Measurements from ENCODE around the gene MOB1B. TPM values are rescaled to one million over a fixed set of nuclear protein-coding genes. Genes with fewer than 3 reads are reported as not detected.
A peak's percentile ranks its signal among the peaks of the same experiment; 100 is the strongest.

Gene MOB1B
- total RNA-seq (2021) (17.5 and 21.0 TPM in 2 replicates), Bru-seq, nascent RNA (percentile 71 among the genes with signal in this experiment), BruChase-seq, experiment 1, labeled RNA remaining after a 2-hour chase (percentile 80 among the genes with signal in this experiment), BruChase-seq, experiment 2, labeled RNA remaining after a 6-hour chase (percentile 85 among the genes with signal in this experiment)
- long read RNA-seq, full-length matches to known transcripts, result 2 of 6 reads
- long read RNA-seq, partial matches to known transcripts, result 0 of 6 reads
- long read RNA-seq, other reads (novel, unspliced or antisense), result 4 of 6 reads

GRCh38 chr4:70901984-70902576 is at the start of gene MOB1B:
Gene MOB1B, plus strand, starts transcription at chr4:70902369. Its CDS starts 168 bp downstream, at chr4:70902537.
- H3K27me3 ChIP-seq (replicated peaks; ENCODE audit: insufficient read depth, low read depth, low read length, poor library complexity), result no peaks in the 10 kb centered on the region
- BruUV-seq (replicated peaks), result no TSS peak
- peak within 1 kb of the TSS; percentile 74 for H3K4me3 ChIP-seq (ENCODE audit: low read depth, low read length, poor library complexity, severe bottlenecking)
- ChIA-PET POLR2A (ENCODE audit: low non-redundant PET) (interaction anchor here (0.6 kb wide), 1 partner anchor 310 kb away, joined by 5 read pairs; no protein-coding TSS in a partner anchor), CTCF (no interaction called here)
- H3K4me1 ChIP-seq (ENCODE audit: insufficient read depth, low read length, poor library complexity, severe bottlenecking), result no peaks in the 10 kb centered on the region
- no peaks in the 10 kb centered on the region for H3K9me3 ChIP-seq (ENCODE audit: low read depth, low read length, poor library complexity, severe bottlenecking)
- H3K36me3 ChIP-seq (ENCODE audit: insufficient read depth, low read length, poor library complexity, severe bottlenecking), result peaks cover 4% of the 10 kb centered on the region
- intact Hi-C loops (cut with micrococcal nuclease; ENCODE audit: unreplicated experiment), result no loop called here
- TF ChIP-seq CTCF (conservative IDR thresholded peaks at IDR 0.05; ENCODE audit: low read depth, low read length) (no peak), EZH2 (IDR thresholded peaks at IDR 0.05; ENCODE audit: borderline replicate concordance, low read depth, low read length, poor library complexity, severe bottlenecking) (no peak)
- peak within 1 kb of the TSS; percentile 84 for H3K27ac ChIP-seq (ENCODE audit: low read depth, low read length, poor library complexity, severe bottlenecking)
- DNase-seq (ENCODE audit: low spot score), result peak; percentile 84

GRCh38 chr4:70855464-70855863 is 46.7 kb upstream of the MOB1B start:
- Histone ChIP-seq H3K9me3 (ENCODE audit: low read depth, low read length, poor library complexity, severe bottlenecking) (no peaks in the 10 kb centered on the region), H3K4me1 (ENCODE audit: insufficient read depth, low read length, poor library complexity, severe bottlenecking) (no peaks in the 10 kb centered on the region), H3K27me3 (replicated peaks; ENCODE audit: insufficient read depth, low read depth, low read length, poor library complexity) (no peaks in the 10 kb centered on the region), H3K36me3 (ENCODE audit: insufficient read depth, low read length, poor library complexity, severe bottlenecking) (no peaks in the 10 kb centered on the region), H3K4me3 (ENCODE audit: low read depth, low read length, poor library complexity, severe bottlenecking) (no peak overlapping the region), H3K27ac (ENCODE audit: low read depth, low read length, poor library complexity, severe bottlenecking) (no peak overlapping the region)
- ChIA-PET POLR2A (ENCODE audit: low non-redundant PET) (no interaction called here), CTCF (no interaction called here)
- no peak for DNase-seq (ENCODE audit: low spot score)
- intact Hi-C loops (cut with micrococcal nuclease; ENCODE audit: unreplicated experiment), result no loop called here
- BruUV-seq (replicated peaks), result no TSS peak
- no peak for TF ChIP-seq CTCF (conservative IDR thresholded peaks at IDR 0.05; ENCODE audit: low read depth, low read length)
- TF ChIP-seq EZH2 (IDR thresholded peaks at IDR 0.05; ENCODE audit: borderline replicate concordance, low read depth, low read length, poor library complexity, severe bottlenecking), result no peak

- H3K4me1 ChIP-seq (ENCODE audit: insufficient read depth, low read length, poor library complexity, severe bottlenecking), result no peaks in the 10 kb centered on the region
- TF ChIP-seq CTCF (conservative IDR thresholded peaks at IDR 0.05; ENCODE audit: low read depth, low read length) (no peak), EZH2 (IDR thresholded peaks at IDR 0.05; ENCODE audit: borderline replicate concordance, low read depth, low read length, poor library complexity, severe bottlenecking) (no peak)
- no peaks in the 10 kb centered on the region for H3K36me3 ChIP-seq (ENCODE audit: insufficient read depth, low read length, poor library complexity, severe bottlenecking)
- intact Hi-C loops (cut with micrococcal nuclease; ENCODE audit: unreplicated experiment), result no loop called here
- no peak for DNase-seq (ENCODE audit: low spot score)
- no peak overlapping the region for H3K4me3 ChIP-seq (ENCODE audit: low read depth, low read length, poor library complexity, severe bottlenecking)
- ChIA-PET CTCF (no interaction called here), POLR2A (ENCODE audit: low non-redundant PET) (no interaction called here)
- H3K9me3 ChIP-seq (ENCODE audit: low read depth, low read length, poor library complexity, severe bottlenecking), result no peaks in the 10 kb centered on the region
- BruUV-seq (replicated peaks), result no TSS peak
- H3K27ac ChIP-seq (ENCODE audit: low read depth, low read length, poor library complexity, severe bottlenecking), result no peak overlapping the region
- H3K27me3 ChIP-seq (replicated peaks; ENCODE audit: insufficient read depth, low read depth, low read length, poor library complexity), result no peaks in the 10 kb centered on the region
Measured at GRCh38 chr4:70858454-70858853, 43.7 kb upstream of the MOB1B start.
